Stimulated activated CD8-positive, alpha-beta memory T cell treated with anti-CD3 and anti-CD28 coated beads, Interleukin-7, amount 100 ng/mL, for 24 hours (primary cell): ENCODE data around the gene XXYLT1.
"Not testable (repeated sequence)": the region's sequence is repeated elsewhere in the genome, so short reads cannot be mapped to it uniquely, and the experiment has no call there.

Experiments used
- DNase-seq: peaks from one replicate; pipeline ENCODE4 v3.0.0-alpha.2; 2020; ENCODE audit warnings: low read depth

The XXYLT1 gene

DNA sequence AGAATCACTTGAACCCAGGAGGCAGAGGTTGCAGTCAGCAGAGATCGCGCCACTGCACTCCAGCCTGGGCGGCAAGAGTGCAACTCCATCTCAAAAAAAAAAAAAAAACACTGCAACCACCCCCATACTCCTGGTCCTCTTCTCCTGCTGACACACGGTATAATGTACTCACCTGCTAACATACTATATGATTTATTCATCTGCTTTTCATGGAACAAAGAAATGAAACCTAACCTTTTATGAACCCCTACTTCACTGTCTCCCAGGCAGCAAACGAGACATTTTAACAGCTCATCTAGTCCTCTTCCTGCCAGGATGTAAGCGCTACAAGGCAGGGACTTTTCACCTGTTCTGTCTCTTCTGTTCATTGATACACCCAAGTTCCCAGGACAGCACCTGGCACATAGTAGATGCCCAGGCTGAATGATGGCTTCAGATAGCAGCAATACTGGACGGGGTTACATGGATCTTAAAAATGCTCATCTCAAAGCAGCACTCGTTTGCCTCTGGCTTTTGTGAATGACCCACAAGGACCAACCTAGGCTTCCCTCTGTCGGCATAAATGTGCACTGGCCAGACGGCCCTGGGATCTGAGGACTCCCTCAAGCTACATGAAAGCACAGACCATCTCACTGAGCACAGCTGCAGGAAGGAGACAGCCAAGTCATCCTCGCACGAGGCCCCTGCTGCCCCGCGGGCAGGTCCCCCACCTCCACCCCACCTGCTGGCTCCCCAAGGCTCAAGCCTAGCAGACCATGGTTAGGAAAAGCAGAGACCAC, 20.3 kb downstream of the XXYLT1 start:
- no peak for DNase-seq

DNA sequence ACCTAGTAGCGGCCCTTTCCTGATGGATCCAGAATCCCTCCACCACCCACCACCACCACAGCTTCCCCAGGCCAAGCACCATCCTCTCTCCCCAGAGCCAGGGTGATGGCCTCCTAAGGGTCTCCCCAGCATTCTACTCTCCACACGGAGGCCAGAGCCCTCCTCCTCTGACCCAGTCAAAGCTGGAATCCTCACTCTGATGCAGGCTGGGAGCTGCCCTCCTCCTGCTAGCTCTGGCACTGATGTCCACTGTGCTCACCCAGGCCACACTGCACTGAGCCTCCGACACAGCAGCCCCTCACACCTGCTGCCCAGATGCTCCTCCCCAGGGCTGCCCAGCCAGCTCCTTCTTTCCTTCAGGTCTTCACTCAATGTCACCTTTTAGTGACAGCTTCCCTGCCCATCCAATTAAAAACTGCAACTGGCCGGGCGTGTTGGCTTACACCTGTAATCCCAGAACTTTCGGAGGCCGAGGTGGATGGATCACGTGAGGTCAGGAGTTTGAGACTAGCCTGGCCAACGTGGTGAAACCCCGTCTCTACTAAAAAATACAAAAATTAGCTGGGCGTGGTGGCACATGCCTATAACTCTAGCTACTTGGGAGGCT, 21.0 kb downstream of the XXYLT1 start:
- no peak for DNase-seq

DNA sequence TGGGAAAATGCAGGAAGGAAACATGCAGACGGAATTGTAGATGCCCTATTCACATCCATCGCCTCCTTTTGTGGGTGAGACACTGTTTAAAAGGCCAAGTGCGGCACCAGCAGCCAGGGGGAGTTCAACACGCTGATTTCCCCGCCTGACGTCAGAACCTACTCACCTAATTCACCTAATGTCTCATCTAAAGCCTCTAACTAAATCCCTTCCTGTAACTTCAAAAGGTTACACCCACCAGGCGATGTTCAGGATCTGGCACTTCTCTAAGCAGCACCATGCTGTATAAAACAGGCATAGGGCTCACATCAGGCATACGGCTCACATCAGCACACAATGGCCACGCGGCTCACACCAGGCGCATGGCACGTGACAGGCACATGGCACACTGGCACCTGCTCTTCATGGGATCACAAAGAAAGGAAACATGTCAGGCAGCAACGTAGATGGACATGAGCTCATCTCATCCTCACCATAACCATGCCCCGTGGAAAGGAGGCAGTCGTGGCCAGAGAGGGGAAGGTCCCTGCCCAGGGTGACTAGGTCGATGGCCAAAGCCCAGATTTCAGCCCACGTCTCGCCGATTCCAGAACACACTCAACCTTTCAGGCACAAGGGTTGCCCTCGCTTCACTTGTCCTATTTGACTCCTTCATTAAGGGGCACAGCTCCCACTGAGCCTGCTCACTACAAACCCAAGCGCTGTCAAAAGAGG, 21.7 kb downstream of the XXYLT1 start:
- DNase-seq, result no peak

DNA sequence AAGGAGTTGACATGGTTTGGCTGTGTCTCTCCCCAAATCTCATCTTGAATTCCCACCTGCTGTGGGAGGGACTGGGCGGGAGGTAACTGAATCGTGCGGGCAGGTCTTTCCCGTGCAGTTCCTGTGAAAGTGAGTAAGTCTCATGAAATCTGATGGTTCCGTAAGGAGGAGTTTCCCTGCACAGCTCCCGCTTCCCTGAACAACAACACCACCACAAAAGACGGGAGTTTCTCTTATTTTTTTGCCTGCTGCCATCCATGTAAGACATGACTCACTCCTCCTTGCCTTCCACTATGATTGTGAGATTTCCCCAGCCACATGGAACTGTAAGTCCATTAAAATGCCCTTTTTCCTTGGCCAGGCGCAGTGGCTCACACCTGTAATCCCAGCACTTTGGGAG, 22.7 kb downstream of the XXYLT1 start:
- no peak for DNase-seq

DNA sequence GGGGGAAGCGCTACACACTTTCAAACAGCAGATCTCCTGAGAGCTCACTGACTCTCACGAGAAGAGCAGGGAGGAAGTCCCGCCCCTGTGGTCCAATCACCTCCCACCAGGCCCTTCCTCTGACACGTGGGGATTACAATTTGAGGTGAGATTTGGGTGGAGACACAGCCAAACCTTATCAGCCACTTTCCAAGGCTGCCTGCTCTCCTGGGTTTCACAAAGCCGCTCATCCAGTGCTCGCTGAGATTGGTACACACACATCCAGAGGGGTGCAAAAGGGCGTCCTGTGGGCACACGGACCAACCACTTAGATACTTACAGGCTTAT, 23.1 kb downstream of the XXYLT1 start:
- DNase-seq, result no peak

DNA sequence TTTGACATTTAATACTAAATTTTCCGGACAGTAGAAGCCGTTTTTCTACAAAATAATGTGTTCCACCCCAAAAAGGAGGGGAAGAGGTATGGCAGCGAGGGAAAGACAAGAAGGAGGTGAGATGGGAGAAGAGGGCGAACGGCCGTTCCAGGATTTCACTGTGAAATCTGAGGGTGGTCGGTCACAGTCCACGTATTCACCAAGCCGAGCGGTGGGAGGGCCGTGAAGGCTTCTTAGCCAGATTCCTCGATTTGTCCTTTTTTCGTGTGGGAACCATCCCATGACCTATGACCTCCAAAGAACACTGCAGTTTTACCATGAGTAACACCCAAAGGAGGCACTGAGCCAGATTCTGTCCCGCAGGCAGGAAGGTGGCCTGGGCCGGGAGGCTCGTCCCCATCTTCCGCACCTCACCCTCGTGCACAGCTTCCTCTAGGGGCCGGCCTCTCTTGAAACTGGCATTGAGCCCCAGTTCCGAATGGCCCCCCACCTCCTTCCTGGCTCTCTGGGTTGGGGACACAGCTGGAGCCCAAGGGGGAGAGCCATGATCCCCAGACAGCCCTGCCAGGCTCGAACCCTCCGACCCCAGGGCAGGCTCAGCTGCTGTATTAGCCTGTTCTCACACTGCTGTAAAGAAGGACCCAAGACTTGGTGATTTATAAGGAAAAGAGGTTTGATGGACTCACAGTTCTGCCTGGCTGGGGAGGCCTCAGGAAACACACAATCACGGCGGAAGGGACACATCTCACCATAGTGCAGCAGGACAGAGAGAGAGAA, 23.7 kb downstream of the XXYLT1 start:
- DNase-seq, result no peak

DNA sequence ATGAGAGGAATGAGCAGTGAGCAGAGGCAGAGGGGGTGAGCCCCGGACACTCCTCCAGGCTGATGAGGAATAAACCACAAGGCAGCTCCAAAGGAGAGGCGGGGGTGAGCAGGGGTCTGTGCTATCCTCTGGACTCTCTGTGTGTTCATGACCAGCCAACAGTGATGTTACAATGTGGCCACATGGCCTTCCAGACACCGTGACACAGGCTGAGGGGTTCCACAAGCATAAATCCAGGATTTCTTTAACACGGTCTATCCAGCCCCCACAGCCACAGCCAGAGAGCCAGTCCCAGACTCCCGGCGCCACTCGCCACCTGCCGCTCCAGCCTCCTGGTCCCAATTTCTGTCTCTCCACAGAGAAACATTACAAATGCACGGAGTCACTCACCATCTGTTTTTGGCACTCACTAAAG, 24.4 kb downstream of the XXYLT1 start:
- DNase-seq, result no peak

DNA sequence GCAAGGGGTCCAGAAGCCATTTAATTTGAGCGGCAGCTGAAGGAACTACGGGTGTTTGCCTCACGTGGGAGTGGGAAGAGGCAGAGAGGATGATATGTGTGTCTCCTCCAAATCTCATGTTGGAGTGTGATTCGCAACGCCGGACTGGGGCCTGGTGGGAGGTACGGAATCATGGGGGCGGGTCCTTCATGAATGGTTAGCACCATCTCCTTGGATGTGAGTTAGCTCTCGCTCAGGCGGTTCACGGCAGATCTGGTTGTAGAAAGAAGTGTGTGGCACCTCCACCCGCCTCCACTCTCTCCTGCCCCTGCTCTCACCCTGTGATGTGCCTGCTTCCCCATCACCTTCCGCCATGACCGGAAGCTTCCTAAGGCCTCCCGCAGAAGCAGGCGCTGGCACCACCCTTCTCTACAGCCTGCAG, 25.4 kb downstream of the XXYLT1 start:
- no peak for DNase-seq

DNA sequence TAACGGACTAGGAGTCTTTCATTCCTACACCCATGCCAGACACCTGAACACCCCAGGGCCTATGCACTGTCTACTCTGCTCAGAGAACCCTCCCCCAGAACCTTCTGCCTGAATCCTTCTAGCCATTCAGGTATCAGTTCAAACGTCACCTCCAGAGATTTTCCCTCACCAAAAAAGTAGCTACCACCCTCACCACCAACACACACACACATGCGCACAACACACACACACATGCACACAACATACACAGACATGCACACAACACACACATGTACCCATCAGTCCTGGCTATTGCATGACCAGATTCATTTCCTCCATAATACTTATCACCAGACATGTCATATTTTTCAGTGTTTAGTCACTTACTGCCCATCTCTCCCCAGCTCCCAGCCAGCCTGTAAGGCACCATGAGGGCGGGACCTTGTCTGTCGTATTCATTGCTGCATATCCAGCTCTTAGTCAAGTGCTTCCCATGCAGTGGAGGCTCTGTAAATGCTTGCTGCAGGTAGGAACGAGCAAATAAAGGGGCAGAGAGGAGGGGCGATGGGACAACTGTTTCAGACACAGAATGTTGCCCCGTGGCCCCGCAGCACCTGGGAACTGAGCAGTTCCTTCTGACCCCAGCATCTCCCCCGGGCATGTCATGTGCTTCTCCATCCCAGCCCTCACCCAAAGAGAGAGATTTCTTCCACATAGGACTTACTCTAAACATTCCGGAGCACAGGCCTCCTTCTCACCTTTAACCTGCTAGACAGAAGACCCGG, 29.2 kb downstream of the XXYLT1 start:
- no peak for DNase-seq

DNA sequence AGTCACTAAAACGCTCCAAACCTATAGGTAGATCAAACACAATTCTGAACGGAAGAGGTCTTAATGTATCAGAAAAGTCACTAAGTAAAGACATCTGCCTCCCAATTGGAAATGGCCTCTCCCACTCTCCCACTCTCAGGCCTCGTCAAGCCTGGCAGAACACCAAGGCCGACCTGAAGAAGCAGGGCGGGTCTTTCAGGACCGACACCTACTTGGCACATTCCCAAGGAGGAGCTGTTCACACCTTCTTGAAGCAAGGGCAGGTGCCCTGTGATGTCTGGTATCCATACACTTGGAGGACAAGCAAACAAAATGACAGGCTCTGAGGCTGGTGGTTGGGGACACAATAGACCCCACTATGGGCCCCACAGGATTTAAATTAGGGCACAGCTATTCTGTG, 30.0 kb downstream of the XXYLT1 start:
- DNase-seq, result no peak

DNA sequence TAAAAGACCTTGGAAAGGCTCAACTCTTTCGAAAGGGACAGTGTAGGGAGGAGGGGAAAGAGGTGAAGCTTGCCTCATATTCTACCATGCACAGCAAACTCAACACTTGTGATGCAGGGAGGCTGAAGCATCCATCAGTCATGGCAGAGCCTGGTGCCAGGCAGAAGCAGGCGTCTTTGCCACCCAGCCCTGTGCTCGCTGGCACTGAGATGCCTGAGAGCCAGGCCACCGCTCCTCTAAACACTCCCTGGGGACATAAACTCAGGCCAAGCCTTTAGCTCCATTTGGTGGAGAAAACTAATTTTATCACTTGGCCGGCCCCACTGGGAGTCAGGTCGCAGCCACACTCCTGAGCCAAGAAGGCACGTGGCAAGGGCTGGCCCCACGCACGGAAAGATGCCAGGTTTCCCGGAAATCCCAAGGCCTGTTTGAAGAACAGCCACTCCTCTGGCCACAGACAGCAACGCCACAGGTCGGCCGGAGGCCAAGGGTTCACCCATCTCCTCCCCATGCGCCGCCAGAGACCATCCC, 30.7 kb downstream of the XXYLT1 start:
- DNase-seq, result no peak

DNA sequence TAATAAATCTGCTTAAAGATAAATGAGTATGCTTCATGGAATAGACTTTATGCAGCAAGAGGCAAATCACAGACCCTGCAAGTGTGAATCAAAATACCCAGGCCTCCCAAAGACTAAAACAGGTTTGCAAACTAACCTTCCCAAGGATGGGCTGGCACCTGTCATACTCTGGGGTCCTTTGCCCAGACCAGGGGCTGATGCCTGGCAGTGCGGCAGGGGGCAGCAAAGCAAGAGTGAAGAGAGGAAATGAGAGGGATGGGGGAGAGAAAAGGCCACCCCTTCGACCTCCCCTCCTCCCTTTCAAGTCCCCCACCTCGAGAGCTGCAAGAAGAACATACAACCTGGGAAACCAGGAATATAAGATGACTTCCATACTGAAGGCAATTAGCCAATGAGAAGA, 31.8 kb downstream of the XXYLT1 start:
- DNase-seq, result no peak

DNA sequence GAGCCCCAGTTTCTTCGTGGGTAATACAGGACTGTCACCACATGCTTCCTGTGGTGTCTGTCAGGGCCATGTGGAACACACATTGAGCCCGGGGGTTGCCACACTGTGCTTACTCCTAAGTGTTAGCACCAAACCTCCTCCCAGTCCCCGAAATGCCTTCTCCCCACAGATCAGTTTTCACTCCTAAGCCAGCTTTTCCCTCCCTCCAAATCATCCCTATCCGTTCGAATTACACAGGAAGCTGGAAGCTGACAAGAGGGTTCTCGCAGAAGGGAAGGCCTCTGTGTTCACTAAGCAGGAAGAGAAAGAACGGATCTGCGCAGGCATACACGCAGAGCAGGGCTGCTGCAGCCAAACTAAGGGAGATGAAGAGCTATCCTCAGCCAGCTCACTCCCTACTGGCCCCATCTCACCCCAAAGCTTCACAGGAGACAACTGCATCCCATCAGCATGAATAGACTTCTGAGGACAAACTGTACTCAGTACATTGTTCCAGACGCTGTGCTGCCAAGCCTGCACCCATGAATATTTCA, 32.3 kb downstream of the XXYLT1 start:
- no peak for DNase-seq

DNA sequence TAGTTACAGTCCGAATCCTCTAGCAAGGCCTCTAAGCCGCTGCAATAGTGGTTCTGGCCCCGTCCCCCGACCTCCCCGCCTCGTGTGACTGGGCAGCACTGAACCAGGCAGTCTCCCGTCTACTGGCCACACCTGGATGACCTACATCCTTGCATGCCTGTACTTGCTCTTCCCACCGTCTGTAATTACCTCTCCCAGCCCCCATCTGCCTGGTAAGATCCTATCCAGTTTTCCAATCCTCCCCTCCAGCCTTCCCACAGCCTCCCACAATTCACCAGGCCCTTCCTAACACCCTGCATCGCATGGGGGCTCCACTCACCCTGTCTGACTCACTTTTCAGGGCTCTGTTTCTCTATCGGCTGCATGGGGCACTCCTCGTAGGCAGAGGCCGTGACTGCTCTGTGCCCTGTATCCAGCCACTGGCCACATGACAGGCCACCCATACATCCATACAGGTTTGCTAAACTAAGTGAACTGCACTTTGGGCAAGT, 32.8 kb downstream of the XXYLT1 start:
- DNase-seq, result no peak

DNA sequence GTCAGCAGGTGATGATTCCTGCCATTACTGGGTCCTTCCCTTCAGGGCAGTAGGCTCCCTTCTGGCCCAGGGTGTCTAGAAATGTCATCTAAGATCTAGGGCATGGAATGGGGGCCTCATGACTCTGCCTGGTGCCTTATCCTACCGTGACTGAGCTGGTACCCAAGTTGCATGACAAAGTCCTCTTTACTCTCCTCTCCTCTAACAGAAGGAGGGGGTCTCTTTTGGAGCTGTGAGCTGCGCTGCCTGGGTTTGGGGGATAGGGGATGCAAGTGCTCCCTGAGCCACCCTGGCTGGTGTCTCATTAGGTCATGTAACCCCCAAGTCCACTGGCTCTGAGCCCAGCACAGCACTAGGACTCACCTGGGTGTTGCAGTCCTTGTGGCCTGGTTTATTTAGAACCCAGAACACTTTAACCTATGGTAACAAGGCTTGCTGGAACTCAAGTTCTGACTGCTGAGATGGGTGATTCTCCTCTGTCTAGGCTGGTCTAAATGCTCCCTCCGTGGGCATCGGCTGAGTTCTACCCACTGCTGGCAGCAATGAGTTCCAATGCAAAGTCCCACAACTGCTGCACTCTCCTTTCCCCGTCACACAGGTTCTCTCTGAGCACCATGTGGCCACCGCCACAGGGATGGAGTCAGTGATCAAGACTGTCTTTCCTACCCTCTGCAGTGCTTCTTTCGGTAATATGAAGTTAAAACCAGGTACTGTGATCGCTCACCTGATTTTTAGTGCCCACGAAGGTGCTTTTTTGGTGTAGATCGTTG, 34.0 kb downstream of the XXYLT1 start:
- DNase-seq, result no peak

DNA sequence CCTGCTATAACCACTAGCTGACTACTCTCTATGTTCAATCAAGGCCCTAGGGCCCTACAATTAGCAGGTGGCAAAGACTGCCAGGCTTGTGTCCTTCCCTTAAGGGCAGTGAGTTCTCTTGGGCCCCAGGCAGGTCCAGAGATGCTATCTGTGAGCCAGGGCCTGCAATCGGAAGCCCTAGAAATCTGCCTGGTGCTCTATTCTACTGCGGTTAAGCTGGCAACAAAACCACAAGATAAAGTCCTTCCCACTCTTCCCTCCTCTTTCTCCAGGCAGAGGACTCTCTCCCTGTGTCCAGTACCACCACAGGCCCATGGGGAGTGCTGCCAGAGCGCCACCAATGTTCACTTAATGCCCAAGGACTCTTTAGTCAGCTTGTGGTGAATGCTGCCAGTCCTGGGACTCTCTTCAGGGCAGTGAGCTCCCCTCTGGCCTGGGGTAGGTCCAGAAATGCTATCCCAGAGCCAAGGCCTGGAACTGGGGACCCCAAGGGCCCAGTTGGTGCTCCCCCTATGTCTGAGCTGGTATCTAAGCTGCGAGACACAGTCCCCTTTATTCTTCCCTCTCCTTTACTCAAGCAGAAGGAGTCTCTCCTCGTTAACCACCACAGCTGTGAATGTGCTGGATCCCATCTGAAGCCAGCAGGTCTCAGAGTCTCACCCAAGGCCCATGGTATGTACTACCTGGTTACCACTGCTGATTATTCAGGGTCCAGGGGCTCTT, 34.7 kb downstream of the XXYLT1 start:
- DNase-seq, result no peak

DNA sequence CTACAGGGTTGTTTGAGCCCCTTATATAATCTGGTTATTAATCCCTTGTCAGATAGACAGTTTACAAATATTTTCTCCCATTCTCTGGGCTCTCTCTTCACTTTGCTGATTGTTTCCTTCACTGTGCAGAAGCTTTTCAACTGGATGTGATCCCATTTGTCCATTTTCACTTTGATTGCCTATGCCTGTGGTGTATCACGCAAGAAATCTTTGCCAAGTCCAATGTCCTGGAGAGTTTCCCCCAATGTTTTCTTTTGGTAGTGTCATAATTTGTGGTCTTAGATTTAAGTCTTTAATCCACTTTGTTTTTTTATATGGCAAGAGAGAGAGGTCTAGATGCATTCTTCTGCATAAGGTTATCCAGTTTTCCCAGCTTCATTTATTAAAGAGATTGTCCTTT, 40.7 kb downstream of the XXYLT1 start:
- no peak for DNase-seq

DNA sequence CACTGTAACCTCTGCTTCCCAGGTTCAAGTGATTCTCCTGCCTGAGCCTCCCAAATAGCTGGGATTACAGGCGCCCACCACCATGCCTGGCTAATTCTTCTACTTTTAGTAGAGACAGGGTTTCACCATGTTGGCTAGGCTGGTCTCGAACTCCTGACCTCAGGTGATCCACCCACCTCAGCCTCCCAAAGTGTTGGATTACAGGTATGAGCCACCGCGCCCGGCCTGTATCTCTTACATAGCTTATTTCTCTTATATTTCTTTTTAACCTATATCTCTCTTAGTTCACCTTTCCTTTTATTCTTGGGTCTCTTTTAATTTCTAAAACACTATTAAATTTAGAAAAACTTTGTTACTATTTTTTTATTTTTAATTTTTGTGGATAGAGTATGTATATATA, 42.1 kb downstream of the XXYLT1 start:
- not testable (repeated sequence) for DNase-seq

DNA sequence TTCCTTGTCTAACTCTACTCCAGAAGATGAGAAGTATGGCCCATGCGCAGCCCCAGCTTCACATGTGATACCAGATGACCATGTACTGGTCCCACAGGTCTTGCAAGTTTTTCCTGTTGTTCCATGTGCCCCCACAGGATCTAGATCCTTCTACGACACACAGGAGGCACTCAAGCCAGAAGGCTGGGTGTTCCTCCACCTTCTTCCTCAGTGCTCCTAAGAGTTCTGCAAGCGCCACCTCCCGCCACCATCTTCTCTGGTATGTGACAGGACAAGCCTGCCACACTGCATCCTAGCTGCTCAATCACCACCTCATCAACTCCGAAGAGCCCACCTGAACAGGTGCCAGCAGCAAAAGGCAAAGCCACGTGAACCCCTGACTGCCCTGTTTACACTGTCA, 43.1 kb downstream of the XXYLT1 start:
- no peak for DNase-seq
